Aorta (tissue), 5 donors: ENCODE results near the gene POLD3. TPM values are rescaled to one million over a fixed set of nuclear protein-coding genes. Genes with fewer than 3 reads are reported as not detected.

Source experiments
- ATAC-seq: fragments of 200-7000 bp; cut with Tn5 transposase; one replicate; pipeline ENCODE4 v1.9.1; 2022; ENCODE audit warnings: moderate library complexity; ENCODE audit not compliant: low FRiP score
- DNase-seq, 2 donors: peaks; one replicate each; pipeline ENCODE4 v3.0.0-alpha.2; 2020
- H3K27ac ChIP-seq, 2 donors: one replicate each; pipeline ENCODE4 v1.5.1; 2013; ENCODE audit warnings: low read length in 2 of 2, mild to moderate bottlenecking in 2 of 2, moderate library complexity in 2 of 2, control low read depth in 1 of 2, inconsistent platforms in 1 of 2, low read depth in 1 of 2
- H3K27me3 ChIP-seq, 2 donors: one replicate each; pipeline ENCODE4 v1.6.1; 2013; ENCODE audit warnings: control low read depth in 1 of 2, low read length in 1 of 2, mild to moderate bottlenecking in 1 of 2, moderate library complexity in 1 of 2; ENCODE audit not compliant: insufficient read depth in 2 of 2, control insufficient read depth in 1 of 2
- H3K36me3 ChIP-seq, 2 donors: one replicate each; pipeline ENCODE4 v1.6.1; 2013; ENCODE audit warnings: control low read depth in 1 of 2, low read length in 1 of 2, mild to moderate bottlenecking in 1 of 2; ENCODE audit not compliant: insufficient read depth in 2 of 2, control insufficient read depth in 1 of 2
- H3K4me1 ChIP-seq, 2 donors: one replicate each; pipeline ENCODE4 v1.6.1; 2013; ENCODE audit warnings: low read length in 2 of 2, control low read depth in 1 of 2, mild to moderate bottlenecking in 1 of 2, moderate library complexity in 1 of 2; ENCODE audit not compliant: insufficient read depth in 2 of 2, control insufficient read depth in 1 of 2
- H3K4me3 ChIP-seq, 2 donors: one replicate each; pipeline ENCODE4 v1.5.1; 2013; ENCODE audit warnings: low read length in 2 of 2, control low read depth in 1 of 2, mild to moderate bottlenecking in 1 of 2
- H3K9me3 ChIP-seq: one replicate; pipeline ENCODE4 v1.6.1; 2013; ENCODE audit warnings: mild to moderate bottlenecking, low read length; ENCODE audit not compliant: control insufficient read depth
- WGBS, 2 donors: extraction: QIAGEN DNeasy Blood & Tissue Kit; methylation state at CpG; one replicate each; pipeline ENCODE4 v1.1.7; 2013; 5-methylcytosine and 5-hydroxymethylcytosine counted together
- intact Hi-C, 2 donors: fragments of 100-400 bp; cut with DNase I; formaldehyde crosslinking; loops; one replicate each; pipeline versions ENCODE4 v1.14.2 to v1.15.0; 2022
- polyA plus RNA-seq, 2 donors: library from polyadenylated mRNA; stranded (reverse); fragments of 200-250 nt; gene quantifications; one replicate each; pipeline ENCODE4 v1.2.3, GENCODE V29; 2013
- total RNA-seq, 2 donors: library from RNA; stranded (reverse); fragmentation: NEBNext Ultra II Directional; extraction: Animal tissue kit (Norgen Biotek cat#: 25700); gene quantifications; one replicate each; pipeline ENCODE4 v1.2.1, GENCODE V29; 2021
- donor health status: healthy with polysubstance abuse.
- donor health status: Bipolar disorder and iron deficiency.
- donor health status: DM: no; HTN: no; CAD: no.
- donor health status: DM: no; HTN: no; CAD: no.
- donor health status: DM: yes; HTN: yes; CAD: no.

POLD3 gene
- total and polyA plus RNA-seq, 4 donors = 3.9 to 19.0 (median 11.4) TPM

GRCh38 chr11:74602637-74603556, 10.5 kb downstream of the POLD3 start:
- ATAC-seq (no peak), DNase-seq (no peak)
- Histone ChIP-seq H3K27ac (no peak overlapping the region), H3K9me3 (no peaks in the 10 kb centered on the region), H3K4me3 (no peak overlapping the region), H3K36me3 (peaks cover 3% of the 10 kb centered on the region in 2 donors), H3K4me1 (no peaks in the 10 kb centered on the region), H3K27me3 (no peaks in the 10 kb centered on the region)
- 71 to 76% methylated on average over 4 of the region's 4 CpGs for WGBS, 2 donors
- intact Hi-C loops = no loop called here

GRCh38 chr11:74603845-74604244, 11.5 kb downstream of the POLD3 start:
- Histone ChIP-seq H3K4me1 (no peaks in the 10 kb centered on the region), H3K27me3 (no peaks in the 10 kb centered on the region), H3K27ac (no peak overlapping the region), H3K36me3 (peaks cover 3% of the 10 kb centered on the region in 2 donors), H3K4me3 (no peak overlapping the region), H3K9me3 (no peaks in the 10 kb centered on the region)
- WGBS, 2 donors = 77 to 93% methylated on average over 1 of the region's 1 CpG
- DNase-seq (no peak), ATAC-seq (no peak)
- intact Hi-C loops = no loop called here

GRCh38 chr11:74604311-74604710, 11.9 kb downstream of the POLD3 start:
- intact Hi-C loops = no loop called here
- no peaks in the 10 kb centered on the region for H3K9me3 ChIP-seq
- H3K27ac ChIP-seq = no peak overlapping the region
- no peaks in the 10 kb centered on the region for H3K27me3 ChIP-seq
- peaks cover 3% of the 10 kb centered on the region in 2 donors for H3K36me3 ChIP-seq
- no peak overlapping the region for H3K4me3 ChIP-seq
- no peak for DNase-seq
- ATAC-seq = no peak
- no peaks in the 10 kb centered on the region for H3K4me1 ChIP-seq

GRCh38 chr11:74605403-74605802, 13.0 kb downstream of the POLD3 start:
- DNase-seq = no peak
- Histone ChIP-seq H3K9me3 (no peaks in the 10 kb centered on the region), H3K4me3 (no peak overlapping the region), H3K27me3 (no peaks in the 10 kb centered on the region), H3K4me1 (no peaks in the 10 kb centered on the region), H3K36me3 (peaks cover 3% of the 10 kb centered on the region in 2 donors), H3K27ac (no peak overlapping the region)
- intact Hi-C loops = loop anchor here in 1 of 2 donors (5.0 kb wide), 1 partner anchor 122 kb away; no protein-coding TSS in a partner anchor
- 82 to 84% methylated on average over 5 of the region's 5 CpGs for WGBS, 2 donors
- no peak for ATAC-seq

- H3K27me3 ChIP-seq = no peaks in the 10 kb centered on the region
- no peak for ATAC-seq
- intact Hi-C loops = loop anchor here in 1 of 2 donors (5.0 kb wide), 1 partner anchor 119 kb away; no protein-coding TSS in a partner anchor
- H3K4me1 ChIP-seq = no peaks in the 10 kb centered on the region
- DNase-seq = no peak
- H3K36me3 ChIP-seq = peaks cover 3% of the 10 kb centered on the region in 2 donors
- H3K27ac ChIP-seq = no peak overlapping the region
- H3K4me3 ChIP-seq = no peak overlapping the region
- H3K9me3 ChIP-seq = no peaks in the 10 kb centered on the region
- 75 to 85% methylated on average over 4 of the region's 4 CpGs for WGBS, 2 donors
Observed at GRCh38 chr11:74608431-74608830, 16.0 kb downstream of the POLD3 start.

- no peaks in the 10 kb centered on the region for H3K36me3 ChIP-seq
- H3K4me1 ChIP-seq = no peaks in the 10 kb centered on the region
- ATAC-seq (no peak), DNase-seq (no peak)
- WGBS, 2 donors = 9 to 11% methylated on average over 2 of the region's 2 CpGs
- H3K9me3 ChIP-seq = no peaks in the 10 kb centered on the region
- no peaks in the 10 kb centered on the region for H3K27me3 ChIP-seq
- intact Hi-C loops = loop anchor here in 1 of 2 donors (1.0 to 5.0 kb wide), 2 partner anchors 61 to 115 kb away; no protein-coding TSS in a partner anchor
- no peak overlapping the region for H3K4me3 ChIP-seq
- H3K27ac ChIP-seq = no peak overlapping the region
Observed at GRCh38 chr11:74611369-74611861, 19.0 kb downstream of the POLD3 start.

DNA sequence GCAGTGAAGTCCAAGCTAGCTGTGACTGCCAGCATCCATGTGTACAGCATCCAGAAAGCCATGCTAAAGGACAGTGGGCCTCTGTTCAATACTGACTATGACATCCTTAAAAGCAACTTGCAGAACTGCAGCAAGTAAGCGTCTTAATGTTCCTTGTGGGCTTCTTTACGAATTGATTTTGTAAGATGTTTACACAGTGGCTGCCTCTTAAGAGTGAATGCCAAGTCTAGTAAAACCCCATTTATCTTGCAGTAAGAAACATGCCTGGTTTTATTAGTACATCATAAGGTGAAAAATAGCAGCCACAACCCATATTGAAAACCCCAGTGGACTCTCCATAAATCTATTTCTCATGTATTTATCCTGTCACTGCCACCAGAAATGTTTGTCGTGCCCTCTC, 20.5 kb downstream of the POLD3 start:
- Histone ChIP-seq H3K27ac (no peak overlapping the region), H3K9me3 (no peaks in the 10 kb centered on the region), H3K4me3 (no peak overlapping the region), H3K36me3 (no peaks in the 10 kb centered on the region), H3K4me1 (no peaks in the 10 kb centered on the region), H3K27me3 (no peaks in the 10 kb centered on the region)
- 37 to 51% methylated on average over 3 of the region's 3 CpGs for WGBS, 2 donors
- ATAC-seq (no peak), DNase-seq (no peak)
- intact Hi-C loops = loop anchor here in 1 of 2 donors (5.0 kb wide), 1 partner anchor 59 kb away; no protein-coding TSS in a partner anchor

DNA sequence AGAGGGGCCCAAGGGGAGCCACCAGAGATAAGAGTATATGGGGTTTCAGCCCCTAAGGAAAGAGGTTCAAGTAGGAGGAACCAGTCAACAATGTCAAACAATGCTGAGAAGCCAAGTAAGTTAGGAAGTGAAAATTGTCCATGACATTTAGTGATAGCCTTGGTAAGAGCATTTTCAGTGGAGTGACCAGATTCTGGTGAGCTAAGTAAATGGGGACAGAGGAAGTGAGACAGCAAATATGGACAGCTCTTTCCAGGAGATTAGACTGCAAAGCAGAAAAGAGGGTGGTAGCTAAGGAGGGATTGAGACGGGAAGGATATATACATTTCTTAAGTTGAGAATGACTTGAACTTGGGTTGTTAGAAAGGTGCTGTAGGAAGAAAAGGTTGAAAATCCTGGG, 22.9 kb downstream of the POLD3 start:
- H3K4me1 ChIP-seq = no peaks in the 10 kb centered on the region
- H3K36me3 ChIP-seq = no peaks in the 10 kb centered on the region
- intact Hi-C loops = no loop called here
- no peaks in the 10 kb centered on the region for H3K27me3 ChIP-seq
- WGBS, 2 donors = 92 to 100% methylated on average over 1 of the region's 1 CpG
- no peak overlapping the region for H3K27ac ChIP-seq
- no peak for DNase-seq
- no peak overlapping the region for H3K4me3 ChIP-seq
- no peaks in the 10 kb centered on the region for H3K9me3 ChIP-seq
- no peak for ATAC-seq

GRCh38 chr11:74615988-74616387, 23.6 kb downstream of the POLD3 start:
- Histone ChIP-seq H3K4me3 (no peak overlapping the region), H3K9me3 (no peaks in the 10 kb centered on the region), H3K4me1 (no peaks in the 10 kb centered on the region), H3K36me3 (no peaks in the 10 kb centered on the region), H3K27me3 (no peaks in the 10 kb centered on the region), H3K27ac (no peak overlapping the region)
- intact Hi-C loops = no loop called here
- 81 to 90% methylated on average over 3 of the region's 3 CpGs for WGBS, 2 donors
- ATAC-seq = no peak
- DNase-seq = no peak
